ENCODE measurements around the gene KRTAP9-7.

Gene KRTAP9-7

GRCh38 chr17:41322903-41323895, 47.7 kb downstream of the KRTAP9-7 start:
- DNase-seq, result no peak

GRCh38 chr17:41324180-41325075, 48.9 kb downstream of the KRTAP9-7 start:
- no peak for DNase-seq

GRCh38 chr17:41325126-41325525, 49.6 kb downstream of the KRTAP9-7 start:
- DNase-seq, result no peak

GRCh38 chr17:41325611-41326010, 50.1 kb downstream of the KRTAP9-7 start:
- no peak for DNase-seq
